Nucleus accumbens (tissue), 56 donors: ENCODE data around the gene RUNDC1.
"Not testable (repeated sequence)": the region's sequence is repeated elsewhere in the genome, so short reads cannot be mapped to it uniquely, and the experiment has no call there.

Experiments used
- DNase-seq, 56 donors: peaks; one replicate each; lab custom pipeline; 2025; lab: John Stamatoyannopoulos, UW

Gene RUNDC1

DNA sequence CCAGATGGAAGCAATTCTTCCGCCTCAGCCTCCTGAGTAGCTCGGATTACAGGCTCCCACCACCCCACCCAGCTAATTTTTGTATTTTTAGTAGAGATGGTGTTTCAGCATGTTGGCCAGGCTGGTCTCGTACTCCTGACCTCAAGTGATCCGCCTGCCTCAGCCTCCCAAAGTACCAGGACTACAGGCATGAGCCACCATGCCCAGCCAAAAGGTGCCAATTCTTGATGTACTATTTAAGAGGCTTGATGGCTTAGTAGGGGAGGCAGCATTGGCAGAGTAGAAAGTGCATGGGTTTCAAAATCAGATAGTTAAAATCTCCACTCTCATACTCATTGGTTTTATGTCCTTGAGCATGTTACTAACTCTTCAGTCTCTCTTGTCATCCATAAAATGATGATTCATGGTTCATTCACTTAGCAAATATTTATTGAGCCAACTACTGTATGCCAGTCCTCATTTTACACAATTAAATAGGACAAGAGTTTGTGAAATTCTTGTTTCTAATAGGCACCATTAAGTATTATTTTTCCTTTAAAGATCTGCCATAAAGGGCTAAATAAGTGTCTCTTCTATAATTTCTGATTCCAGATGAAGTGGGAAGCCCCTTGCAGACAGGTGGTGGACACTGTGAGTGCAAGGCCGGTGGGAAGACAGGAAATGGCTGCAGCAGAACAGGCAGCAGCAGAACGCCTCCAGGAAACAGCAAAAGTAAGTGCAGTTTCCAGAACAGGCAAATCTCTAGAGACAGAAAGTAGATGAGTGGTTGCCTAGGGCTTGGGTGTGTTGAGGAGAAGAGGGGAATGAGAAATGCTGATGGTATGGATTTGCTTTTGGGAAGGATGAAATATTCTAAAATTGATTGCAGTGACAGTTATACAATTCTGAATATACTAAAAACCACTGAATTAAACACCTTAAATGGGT, 9.6 kb downstream of the RUNDC1 start:
- no peak for DNase-seq

- DNase-seq: no peak
Measured at GRCh38 chr17:42991471-42991870, 11.1 kb downstream of the RUNDC1 start.

- DNase-seq: no peak
Measured at GRCh38 chr17:42992872-42993271, 12.5 kb downstream of the RUNDC1 start.

- not testable (repeated sequence) for DNase-seq
Measured at GRCh38 chr17:42993913-42994312, 13.5 kb downstream of the RUNDC1 start.

DNA sequence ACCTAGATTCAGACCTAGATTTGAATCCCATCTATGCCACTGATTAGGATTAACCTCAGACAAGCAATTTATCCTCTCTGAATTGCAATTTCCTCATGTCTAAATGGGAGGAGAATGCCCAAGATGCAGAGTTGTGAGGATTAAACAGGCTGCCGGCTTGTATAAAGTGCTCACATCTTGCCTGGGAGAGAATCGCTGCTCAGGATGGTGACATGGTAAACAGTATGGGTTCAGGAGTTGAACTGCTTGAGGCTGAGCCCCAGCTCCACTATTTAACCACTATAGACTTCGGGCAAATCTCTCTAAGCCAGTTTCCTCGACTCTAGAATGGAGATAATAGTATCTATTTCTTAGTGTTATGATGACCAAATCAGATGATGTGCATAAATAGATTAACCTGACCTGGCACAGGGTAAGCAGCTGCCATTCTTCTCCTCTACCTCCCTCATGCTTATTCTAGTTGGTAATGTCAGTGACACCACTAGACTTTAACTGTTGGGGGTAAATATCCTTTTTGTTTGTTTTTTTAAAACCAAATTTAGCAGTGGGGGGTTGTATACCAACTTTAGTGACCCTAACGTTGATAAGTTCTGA, 17.1 kb downstream of the RUNDC1 start:
- DNase-seq: no peak

DNA sequence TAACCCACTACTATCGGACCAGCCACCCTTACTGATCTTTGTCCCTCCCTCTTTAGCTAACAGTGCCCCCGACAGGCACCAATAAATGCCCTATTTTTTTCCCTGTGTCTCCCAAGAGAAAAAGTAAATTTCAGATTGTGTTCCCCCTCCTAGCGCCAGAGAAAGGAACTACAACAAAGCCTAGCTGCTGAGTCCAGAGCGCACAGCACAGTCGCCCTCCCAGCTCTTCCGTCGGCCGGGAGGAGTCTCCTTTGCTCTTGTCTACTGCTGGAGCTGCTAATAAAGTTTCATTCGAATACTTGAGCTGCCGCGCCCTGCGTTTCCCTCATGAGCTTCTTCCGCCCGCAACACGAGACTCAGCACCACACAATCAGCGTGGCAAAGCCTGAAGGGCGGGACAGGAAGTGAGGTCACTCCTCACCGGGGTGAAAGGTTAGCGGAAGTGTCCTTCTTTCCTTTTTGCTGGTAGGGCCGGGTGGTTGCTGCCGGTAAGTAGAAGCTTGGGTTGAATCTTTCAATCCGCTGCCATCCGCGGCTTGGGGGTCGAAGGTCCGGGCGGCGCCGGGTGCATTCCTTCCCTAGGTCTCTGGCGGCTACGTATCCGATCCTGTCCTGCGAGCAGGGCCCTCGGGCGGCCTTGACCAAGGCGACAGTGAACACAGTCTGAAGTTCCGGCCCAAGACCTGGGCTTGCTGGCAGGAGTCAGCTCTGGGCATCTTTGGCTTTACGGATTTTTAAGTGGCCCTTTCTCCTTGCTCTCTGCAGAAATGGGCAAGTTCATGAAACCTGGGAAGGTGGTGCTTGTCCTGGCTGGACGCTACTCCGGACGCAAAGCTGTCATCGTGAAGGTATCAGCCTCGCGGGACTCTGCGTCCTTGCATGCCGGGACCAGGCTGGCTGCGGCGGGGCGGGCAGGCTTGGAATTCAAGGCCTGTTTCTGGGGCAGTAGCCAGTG, 17.9 kb downstream of the RUNDC1 start, which contains the start of gene RPL27:
Gene RPL27, plus strand, starts transcription at position 436 of the 955 bp plus-strand sequence. Its CDS starts 332 bp downstream, at position 768.
- DNase-seq: peak; percentile 82 to 100 (median 98)

DNA sequence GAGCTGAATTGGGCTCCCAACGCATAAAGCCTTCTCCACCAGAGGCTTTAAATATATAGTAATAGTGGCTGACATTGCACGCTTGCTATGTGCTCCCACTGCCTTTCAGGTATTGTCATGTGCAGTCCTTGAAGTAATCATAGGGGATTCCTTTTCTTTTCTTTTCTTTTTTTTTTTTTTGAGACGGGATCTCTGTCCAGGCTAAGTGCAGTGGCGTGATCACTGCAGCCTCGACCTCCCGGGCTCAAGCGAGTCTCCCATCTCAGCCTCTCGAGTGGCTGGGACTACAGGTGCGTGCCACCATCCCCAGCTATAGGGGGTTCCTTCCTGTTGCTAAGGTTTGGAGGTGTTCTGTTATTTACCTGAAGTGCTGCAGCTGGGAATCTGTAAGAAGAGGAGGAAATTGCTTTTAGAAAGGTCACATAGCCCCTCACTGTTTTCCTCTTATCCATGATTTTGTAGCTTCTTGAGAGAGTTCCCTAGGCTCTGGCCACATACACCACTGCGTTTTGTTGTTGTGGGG, 18.7 kb downstream of the RUNDC1 start:
- no peak for DNase-seq

DNA sequence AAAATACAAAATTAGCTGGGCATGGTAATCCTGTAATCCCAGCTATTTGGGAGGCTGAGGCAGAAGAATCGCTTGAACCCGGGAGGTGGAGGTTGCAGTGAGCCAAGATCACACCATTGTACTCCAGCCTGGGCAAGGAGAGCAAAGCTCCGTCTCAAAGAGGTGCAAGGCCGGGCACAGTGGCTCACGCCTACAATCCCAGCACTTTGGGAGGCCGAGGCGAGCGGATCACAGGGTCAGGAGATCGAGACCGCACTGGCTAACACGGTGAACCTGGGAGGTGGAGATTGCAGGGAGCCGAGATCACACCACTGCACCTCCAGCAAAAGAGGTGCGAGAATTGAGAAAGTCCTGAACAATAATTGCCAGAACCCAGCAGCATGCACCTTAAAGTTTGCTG, 20.5 kb downstream of the RUNDC1 start:
- not testable (repeated sequence) for DNase-seq

DNA sequence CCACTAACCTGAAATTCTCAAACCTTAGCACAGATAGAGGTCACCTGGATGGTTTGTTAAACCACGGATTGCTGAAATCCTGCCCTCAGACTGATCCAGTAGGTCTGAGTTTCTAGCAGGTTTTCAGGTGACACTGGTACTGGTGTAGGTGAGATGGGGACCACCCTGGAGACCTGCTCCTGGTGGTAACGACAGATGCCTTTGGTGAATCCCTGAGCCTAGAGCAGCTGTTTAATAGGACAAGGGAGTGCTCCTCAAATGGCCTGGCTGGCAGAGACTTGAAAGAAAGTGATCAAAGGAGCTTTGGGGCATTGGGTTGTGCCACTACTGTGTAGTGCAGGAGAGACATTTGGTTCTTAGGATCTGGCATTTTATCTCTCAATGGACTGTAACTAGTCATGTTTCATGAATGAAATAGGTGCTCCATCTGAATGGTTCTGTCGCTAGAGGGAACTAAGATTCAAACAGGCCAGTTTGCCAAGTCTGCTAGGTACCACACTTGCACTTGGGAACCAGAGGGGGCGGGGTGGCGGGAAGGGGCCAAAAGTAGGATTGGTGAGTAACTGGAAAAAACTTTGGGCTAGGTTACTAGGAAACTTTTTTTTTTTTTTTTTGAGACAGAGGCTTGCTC, 23.3 kb downstream of the RUNDC1 start:
- no peak for DNase-seq

GRCh38 chr17:43006639-43007551, 26.5 kb downstream of the RUNDC1 start, which contains the start of gene IFI35:
TSS of gene IFI35 (plus strand) at chr17:43006784. CDS start at chr17:43006948, 164 bp downstream.
- peak in 48 of 56 donors; percentile 19 to 83 (median 56) for DNase-seq

DNA sequence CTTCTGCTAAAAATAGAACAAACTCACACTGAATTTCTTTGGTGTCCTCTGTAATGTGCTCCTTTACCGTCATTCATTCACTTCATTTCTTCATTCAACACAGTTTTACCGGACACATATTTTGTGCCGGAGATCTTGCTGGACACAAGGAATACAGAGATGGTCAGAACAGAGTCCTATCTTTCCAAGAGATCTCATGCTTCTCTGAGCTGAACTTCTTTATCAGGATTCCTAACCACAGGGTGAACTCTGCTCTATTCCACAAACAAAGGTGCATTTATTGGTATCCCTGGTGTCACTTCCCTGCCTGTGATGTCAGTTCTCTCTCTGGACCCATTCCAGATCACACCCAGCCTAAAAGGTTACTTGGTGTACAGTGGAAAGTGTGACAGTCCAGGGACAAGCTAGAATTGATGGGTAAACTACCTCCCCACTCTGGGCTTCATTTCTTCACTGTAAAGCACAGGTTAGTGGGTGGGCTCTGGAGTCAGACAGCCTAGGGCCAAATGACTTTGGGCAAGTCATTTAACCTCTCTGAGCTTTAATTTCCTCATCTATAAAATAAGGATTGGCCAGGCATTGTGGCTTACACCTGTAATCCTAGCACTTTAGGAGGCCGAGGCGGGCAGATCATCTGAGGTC, 30.4 kb downstream of the RUNDC1 start:
- no peak for DNase-seq

GRCh38 chr17:43011728-43012472, 31.5 kb downstream of the RUNDC1 start:
- DNase-seq: no peak

DNA sequence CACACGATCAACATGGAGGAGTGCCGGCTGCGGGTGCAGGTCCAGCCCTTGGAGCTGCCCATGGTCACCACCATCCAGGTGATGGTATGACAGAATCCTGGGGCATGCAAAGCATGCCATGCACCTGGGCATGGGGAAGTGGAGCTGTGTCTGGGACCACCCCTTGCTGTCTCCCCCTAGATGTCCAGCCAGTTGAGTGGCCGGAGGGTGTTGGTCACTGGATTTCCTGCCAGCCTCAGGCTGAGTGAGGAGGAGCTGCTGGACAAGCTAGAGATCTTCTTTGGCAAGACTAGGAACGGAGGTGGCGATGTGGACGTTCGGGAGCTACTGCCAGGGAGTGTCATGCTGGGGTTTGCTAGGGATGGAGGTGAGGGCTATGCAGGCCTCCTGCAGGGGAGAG, 32.9 kb downstream of the RUNDC1 start:
- DNase-seq: no peak

DNA sequence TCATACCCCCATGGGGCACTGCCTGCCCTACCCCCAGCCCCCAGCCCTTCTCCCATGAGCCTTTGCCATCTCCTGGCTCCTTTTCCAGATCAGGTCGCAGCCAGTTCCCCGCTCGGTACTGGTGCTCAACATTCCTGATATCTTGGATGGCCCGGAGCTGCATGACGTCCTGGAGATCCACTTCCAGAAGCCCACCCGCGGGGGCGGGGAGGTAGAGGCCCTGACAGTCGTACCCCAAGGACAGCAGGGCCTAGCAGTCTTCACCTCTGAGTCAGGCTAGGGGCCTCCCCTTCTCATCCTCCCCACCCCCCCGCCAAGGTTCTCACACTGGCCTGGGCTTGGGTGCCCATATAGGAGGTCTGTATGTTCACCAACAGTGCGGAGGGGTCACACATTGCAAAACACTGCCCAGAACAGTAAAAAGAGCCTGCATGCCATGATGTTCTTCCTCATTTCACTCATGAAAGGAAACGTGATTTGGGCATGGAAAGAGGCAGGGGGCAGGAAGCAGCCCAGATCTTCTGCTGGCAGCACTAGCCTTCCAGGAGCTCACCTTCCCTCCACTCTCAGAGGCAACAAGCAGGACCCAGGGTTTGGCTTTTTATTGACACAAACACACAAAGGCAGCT, 33.8 kb downstream of the RUNDC1 start:
- no peak for DNase-seq

DNA sequence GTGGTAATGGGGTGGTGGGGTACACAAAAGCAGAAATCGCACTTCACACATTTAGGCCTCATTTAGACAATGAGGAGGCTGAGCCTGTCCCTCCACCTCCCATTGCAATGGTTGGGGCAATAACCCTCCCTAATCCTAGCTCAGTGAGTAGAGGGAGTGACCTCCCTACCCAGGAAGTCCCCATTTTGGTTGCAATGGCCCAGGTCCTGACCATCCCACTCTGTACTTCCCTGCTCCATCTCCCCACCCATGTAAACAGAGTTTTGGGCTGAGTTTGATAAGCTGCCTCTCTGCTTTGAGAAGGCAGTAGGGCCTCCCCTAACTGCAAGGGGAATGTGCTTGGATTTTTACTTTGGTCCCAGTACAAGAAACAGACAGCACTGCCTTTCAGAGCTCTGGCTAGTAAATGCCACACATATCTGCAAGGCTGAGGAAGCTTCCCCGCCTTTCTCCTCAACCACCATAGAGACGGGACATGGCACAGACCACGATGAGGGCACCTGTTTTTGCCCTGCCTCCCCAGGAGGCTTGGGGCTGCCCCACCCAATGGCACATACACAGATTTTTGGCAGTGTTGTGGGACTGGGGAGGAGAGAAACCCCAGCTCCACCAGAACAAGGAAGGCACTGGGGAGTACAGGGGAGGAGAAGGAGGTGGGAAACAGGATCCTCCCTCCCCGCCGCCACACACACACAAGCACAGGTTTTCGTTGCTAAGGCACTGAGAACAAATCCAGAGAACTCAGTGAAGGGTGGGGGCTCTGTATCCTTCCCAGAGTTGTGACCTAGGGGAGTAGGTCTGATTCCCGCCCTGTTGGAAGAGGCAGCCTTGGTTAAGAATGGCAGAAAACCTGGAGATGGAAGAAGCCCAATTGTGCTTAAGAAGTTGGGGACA, 34.5 kb downstream of the RUNDC1 start:
- DNase-seq: peak in 13 of 56 donors; percentile 12 to 58 (median 23)

GRCh38 chr17:43015579-43015978, 35.2 kb downstream of the RUNDC1 start:
- no peak for DNase-seq
